Glomerular visceral epithelial cell (primary cell): ENCODE data around the gene TAF1A.

ENCODE experiments used
- DNase-seq: peaks from one replicate; pipeline ENCODE4 v3.0.0-alpha.2; 2016; ENCODE audit errors: extremely low spot score

Gene TAF1A

GRCh38 chr1:222535455-222535854, 54.3 kb downstream of the TAF1A start:
- DNase-seq = no peak

- no peak for DNase-seq
Observed at GRCh38 chr1:222530852-222531251, 58.9 kb downstream of the TAF1A start.

GRCh38 chr1:222529916-222530315, 59.8 kb downstream of the TAF1A start:
- no peak for DNase-seq

GRCh38 chr1:222529181-222529580, 60.6 kb downstream of the TAF1A start:
- DNase-seq = no peak

- DNase-seq = no peak
Observed at GRCh38 chr1:222525951-222526350, 63.8 kb downstream of the TAF1A start.

- DNase-seq = no peak
Observed at GRCh38 chr1:222523852-222524251, 65.9 kb downstream of the TAF1A start.

GRCh38 chr1:222522105-222522915, 67.4 kb downstream of the TAF1A start:
- DNase-seq = no peak

- peak; percentile 77 for DNase-seq
Observed at GRCh38 chr1:222521299-222522104, 68.2 kb downstream of the TAF1A start.
